ENCODE measurements around the gene ATF2. TPM values are rescaled to one million over a fixed set of nuclear protein-coding genes. Genes with fewer than 3 reads are reported as not detected.
"Not testable (repeated sequence)": the region's sequence is repeated elsewhere in the genome, so short reads cannot be mapped to it uniquely, and the experiment has no call there.

The ATF2 gene
- total RNA-seq, 1 donor from 2014 or later, result 51.2 TPM

GRCh38 chr2:175123254-175123653, 44.7 kb downstream of the ATF2 start:
- Histone ChIP-seq H3K27ac (no peak overlapping the region), H3K9me3 (no peaks in the 10 kb centered on the region), H3K4me1 (no peaks in the 10 kb centered on the region), H3K27me3 (no peaks in the 10 kb centered on the region), H3K36me3 (peaks cover 13% of the 10 kb centered on the region), H3K4me3 (no peak overlapping the region)
- ATAC-seq (no peak), DNase-seq (no peak)
- TF ChIP-seq CTCF (IDR thresholded peaks at IDR 0.05), result no peak
- intact Hi-C loops (cut with DNase I), result no loop called here

GRCh38 chr2:175111200-175111657, 56.8 kb downstream of the ATF2 start:
- H3K36me3 ChIP-seq, result peaks cover 60% of the 10 kb centered on the region
- DNase-seq (no peak), ATAC-seq (peak; percentile 70)
- no peak overlapping the region for H3K4me3 ChIP-seq
- peak; percentile 78 for TF ChIP-seq CTCF (IDR thresholded peaks at IDR 0.05)
- no peaks in the 10 kb centered on the region for H3K4me1 ChIP-seq
- H3K27ac ChIP-seq, result no peak overlapping the region
- intact Hi-C loops (cut with DNase I), result no loop called here
- H3K9me3 ChIP-seq, result no peaks in the 10 kb centered on the region
- H3K27me3 ChIP-seq, result no peaks in the 10 kb centered on the region

- H3K4me3 ChIP-seq; ATAC-seq; H3K27ac ChIP-seq; H3K27me3 ChIP-seq; DNase-seq; intact Hi-C loops (cut with DNase I); H3K4me1 ChIP-seq; H3K9me3 ChIP-seq: not testable (repeated sequence)
- peaks cover 53% of the 10 kb centered on the region for H3K36me3 ChIP-seq
These were observed 59.9 kb downstream of the ATF2 start for GRCh38 chr2:175108091-175108490.

GRCh38 chr2:175107146-175107545, 60.9 kb downstream of the ATF2 start:
- H3K27ac ChIP-seq, result no peak overlapping the region
- intact Hi-C loops (cut with DNase I), result no loop called here
- H3K36me3 ChIP-seq, result peaks cover 44% of the 10 kb centered on the region
- no peak for DNase-seq
- H3K27me3 ChIP-seq, result no peaks in the 10 kb centered on the region
- no peaks in the 10 kb centered on the region for H3K9me3 ChIP-seq
- ATAC-seq, result no peak
- TF ChIP-seq CTCF (IDR thresholded peaks at IDR 0.05), result no peak
- H3K4me3 ChIP-seq, result no peak overlapping the region
- no peaks in the 10 kb centered on the region for H3K4me1 ChIP-seq

- DNase-seq (no peak), ATAC-seq (no peak)
- H3K4me3 ChIP-seq, result no peak overlapping the region
- peaks cover 30% of the 10 kb centered on the region for H3K36me3 ChIP-seq
- intact Hi-C loops (cut with DNase I), result no loop called here
- no peaks in the 10 kb centered on the region for H3K4me1 ChIP-seq
- no peak overlapping the region for H3K27ac ChIP-seq
- H3K27me3 ChIP-seq, result no peaks in the 10 kb centered on the region
- H3K9me3 ChIP-seq, result no peaks in the 10 kb centered on the region
- no peak for TF ChIP-seq CTCF (IDR thresholded peaks at IDR 0.05)
These were observed 64.8 kb downstream of the ATF2 start for GRCh38 chr2:175103191-175103590.

- intact Hi-C loops (cut with DNase I), result no loop called here
- ATAC-seq, result no peak
These were observed 66.5 kb downstream of the ATF2 start for GRCh38 chr2:175101514-175101913.

More at GRCh38 chr2:175101514-175101913, 66.5 kb downstream of the ATF2 start:
- Histone ChIP-seq H3K27ac (no peak overlapping the region), H3K4me3 (no peak overlapping the region), H3K4me1 (no peaks in the 10 kb centered on the region), H3K36me3 (peaks cover 38% of the 10 kb centered on the region), H3K9me3 (no peaks in the 10 kb centered on the region), H3K27me3 (no peaks in the 10 kb centered on the region)
- no peak for TF ChIP-seq CTCF (IDR thresholded peaks at IDR 0.05)
- DNase-seq, result no peak

Data from upper lobe of right lung (tissue), 1 donor.